HEK293T (cell line): Measurements from ENCODE around the gene STARD5.

Experiments
- FOXA1 ChIP-seq: fragments of 450-650 bp; IDR thresholded peaks from 2 replicates; pipeline ENCODE4 v1.6.1; 2016; ENCODE audit warnings: mild to moderate bottlenecking
- HDGF ChIP-seq: fragments of 450-650 bp; IDR thresholded peaks from 2 replicates; pipeline ENCODE4 v1.6.1; 2017; ENCODE audit warnings: antibody characterized with exemption, borderline replicate concordance
- L3MBTL2 ChIP-seq: fragments of 450-650 bp; conservative IDR thresholded peaks from 2 replicates; pipeline ENCODE4 v1.6.1; 2016; ENCODE audit warnings: mild to moderate bottlenecking
- PKNOX1 ChIP-seq: fragments of 450-650 bp; IDR thresholded peaks from 2 replicates; pipeline ENCODE4 v1.6.1; 2016
- SP1 ChIP-seq: fragments of 450-650 bp; IDR thresholded peaks from 2 replicates; pipeline ENCODE4 v1.6.1; 2017
- SUZ12 ChIP-seq: fragments of 450-650 bp; IDR thresholded peaks from 2 replicates; pipeline ENCODE4 v1.6.1; 2016; ENCODE audit warnings: mild to moderate bottlenecking

GRCh38 chr15:81294516-81294880 lies 29.4 kb downstream of the STARD5 start:
- TF ChIP-seq SP1 (no peak), L3MBTL2 (no peak), PKNOX1 (no peak), FOXA1 (no peak), SUZ12 (no peak), HDGF (no peak)
